ENCODE measurements around the gene CHTF18. TPM values are rescaled to one million over a fixed set of nuclear protein-coding genes. Genes with fewer than 3 reads are reported as not detected.

The CHTF18 gene
- total and polyA plus RNA-seq, 10 of the 15 experiments (the other 5 are each of a cell fraction or from before 2014, with no cell fraction given), result 1.6 to 87.8 (median 19.4) TPM

GRCh38 chr16:754656-755055, 33.8 kb upstream of the CHTF18 start:
- ChIA-PET RAD21 (ENCODE audit: unreplicated experiment) (interaction anchor here (0.5 kb wide), 1 partner anchor 310 kb away, joined by 3 read pairs; no protein-coding TSS in a partner anchor), POLR2A (no interaction called here), SMC1A (ENCODE audit: uncharacterized antibody, unreplicated experiment) (no interaction called here), CTCF (no interaction called here)
- Histone ChIP-seq H3K27me3 (replicated peaks in 1 of 2; ENCODE audit: control insufficient read depth in 2 of 2, insufficient read depth in 2 of 2, low read length in 1 of 2) (no peaks in the 10 kb centered on the region; a peak in 2 of 4 replicates), H3K36me3 (ENCODE audit: control insufficient read depth in 2 of 2, insufficient read depth in 2 of 2, low read length in 1 of 2) (no peaks in the 10 kb centered on the region), H3K4me3 (no peak overlapping the region), H2AFZ (ENCODE audit: control insufficient read depth, low read depth, low read length) (no peak overlapping the region), H3K27ac (ENCODE audit: control insufficient read depth, insufficient read depth) (no peak overlapping the region), H3K79me2 (ENCODE audit: control insufficient read depth, insufficient read depth, low read length) (no peaks in the 10 kb centered on the region), H3K9ac (ENCODE audit: control insufficient read depth, insufficient read depth, low read length) (no peak overlapping the region), H4K20me1 (ENCODE audit: control insufficient read depth, insufficient read depth) (no peaks in the 10 kb centered on the region), H3K9me3 (replicated peaks; ENCODE audit: control insufficient read depth, insufficient read depth, low read length) (no peaks in the 10 kb centered on the region; the same call in 2 of the 3 replicates), H3K4me1 (ENCODE audit: control insufficient read depth, insufficient read depth, low read length) (no peaks in the 10 kb centered on the region), H3K4me2 (ENCODE audit: control insufficient read depth, insufficient read depth) (no peak overlapping the region)
- BruUV-seq (replicated peaks), result no TSS peak
- FAIRE-seq, result no peak
- DNase-seq (ENCODE audit: low read depth, low spot score), result no peak
- WGBS (ENCODE audit: insufficient coverage, insufficient replicate concordance, low lambda C conversion rate, missing lambda C conversion rate), result 10% methylated on average over 11 of the region's 11 CpGs
- TF ChIP-seq SUZ12 (IDR thresholded peaks at IDR 0.05; ENCODE audit: unreplicated experiment) (no peak), ELK1 (IDR thresholded peaks at IDR 0.05; ENCODE audit: low read depth, low read length) (no peak), ASH2L (IDR thresholded peaks at IDR 0.05; ENCODE audit: borderline replicate concordance, low read depth) (no peak), CHD2 (IDR thresholded peaks at IDR 0.05; ENCODE audit: borderline replicate concordance, low read depth, low read length) (no peak), HDGF (IDR thresholded peaks at IDR 0.05) (no peak), POLR2A (IDR thresholded peaks at IDR 0.05; ENCODE audit: low read depth, low read length) (no peak), IKZF1 (conservative IDR thresholded peaks at IDR 0.05) (no peak), HCFC1 (IDR thresholded peaks at IDR 0.05; ENCODE audit: low read length) (no peak), ZNF274 (IDR thresholded peaks at IDR 0.05; ENCODE audit: insufficient read depth, insufficient read length) (no peak)
- TF ChIP-seq, protein P1, sequence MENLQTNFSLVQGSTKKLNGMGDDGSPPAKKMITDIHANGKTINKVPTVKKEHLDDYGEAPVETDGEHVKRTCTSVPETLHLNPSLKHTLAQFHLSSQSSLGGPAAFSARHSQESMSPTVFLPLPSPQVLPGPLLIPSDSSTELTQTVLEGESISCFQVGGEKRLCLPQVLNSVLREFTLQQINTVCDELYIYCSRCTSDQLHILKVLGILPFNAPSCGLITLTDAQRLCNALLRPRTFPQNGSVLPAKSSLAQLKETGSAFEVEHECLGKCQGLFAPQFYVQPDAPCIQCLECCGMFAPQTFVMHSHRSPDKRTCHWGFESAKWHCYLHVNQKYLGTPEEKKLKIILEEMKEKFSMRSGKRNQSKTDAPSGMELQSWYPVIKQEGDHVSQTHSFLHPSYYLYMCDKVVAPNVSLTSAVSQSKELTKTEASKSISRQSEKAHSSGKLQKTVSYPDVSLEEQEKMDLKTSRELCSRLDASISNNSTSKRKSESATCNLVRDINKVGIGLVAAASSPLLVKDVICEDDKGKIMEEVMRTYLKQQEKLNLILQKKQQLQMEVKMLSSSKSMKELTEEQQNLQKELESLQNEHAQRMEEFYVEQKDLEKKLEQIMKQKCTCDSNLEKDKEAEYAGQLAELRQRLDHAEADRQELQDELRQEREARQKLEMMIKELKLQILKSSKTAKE (IDR thresholded peaks at IDR 0.05; ENCODE audit: low read depth, poor library complexity, severe bottlenecking), result no peak
- intact Hi-C loops (cut with micrococcal nuclease; ENCODE audit: unreplicated experiment) (no loop called here), in situ Hi-C loops (cut with MboI) (no loop called here)
- ATAC-seq, result no peak

All from GM12878 (cell line).